ENCODE measurements around the gene SLC25A53. TPM values are rescaled to one million over a fixed set of nuclear protein-coding genes. Genes with fewer than 3 reads are reported as not detected.

The SLC25A53 gene
- total RNA-seq, 1 experiment from 2014 or later = 9.8 TPM

DNA sequence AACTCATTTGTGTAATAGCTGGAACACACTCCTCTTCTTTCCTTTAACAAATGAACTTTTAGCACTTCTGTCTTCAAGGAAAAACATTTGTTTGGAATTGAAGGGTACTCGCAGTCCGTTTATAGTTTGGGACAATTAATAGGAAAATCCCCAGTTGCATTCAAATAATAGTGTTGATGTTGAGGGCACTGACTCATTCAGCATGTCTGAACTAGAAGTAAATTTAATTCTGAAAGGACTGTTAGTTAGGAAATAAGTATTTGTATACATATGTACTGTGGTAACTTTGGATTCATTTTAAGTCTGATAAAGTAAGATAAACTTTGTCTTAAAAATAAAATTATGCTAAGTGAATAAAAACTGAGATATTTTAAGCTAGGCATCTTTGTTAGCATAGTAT lies 36.7 kb upstream of the SLC25A53 start:
- no TSS peak for BruUV-seq (replicated peaks)
- Histone ChIP-seq H3K36me3 (ENCODE audit: control insufficient read depth, insufficient read depth, low read length) (peaks cover 41% of the 10 kb centered on the region), H3K9me3 (ENCODE audit: control insufficient read depth, insufficient read depth, low read depth, low read length) (no peaks in the 10 kb centered on the region), H3K27ac (ENCODE audit: low read length) (no peak overlapping the region), H3K27me3 (ENCODE audit: control insufficient read depth, insufficient read depth, low read length) (no peaks in the 10 kb centered on the region), H3K4me3 (ENCODE audit: low read depth in 2 of 2, low read length in 2 of 2) (no peak overlapping the region), H3K4me1 (ENCODE audit: control insufficient read depth, insufficient read depth, low read length) (no peaks in the 10 kb centered on the region)
- TF ChIP-seq, protein P1, sequence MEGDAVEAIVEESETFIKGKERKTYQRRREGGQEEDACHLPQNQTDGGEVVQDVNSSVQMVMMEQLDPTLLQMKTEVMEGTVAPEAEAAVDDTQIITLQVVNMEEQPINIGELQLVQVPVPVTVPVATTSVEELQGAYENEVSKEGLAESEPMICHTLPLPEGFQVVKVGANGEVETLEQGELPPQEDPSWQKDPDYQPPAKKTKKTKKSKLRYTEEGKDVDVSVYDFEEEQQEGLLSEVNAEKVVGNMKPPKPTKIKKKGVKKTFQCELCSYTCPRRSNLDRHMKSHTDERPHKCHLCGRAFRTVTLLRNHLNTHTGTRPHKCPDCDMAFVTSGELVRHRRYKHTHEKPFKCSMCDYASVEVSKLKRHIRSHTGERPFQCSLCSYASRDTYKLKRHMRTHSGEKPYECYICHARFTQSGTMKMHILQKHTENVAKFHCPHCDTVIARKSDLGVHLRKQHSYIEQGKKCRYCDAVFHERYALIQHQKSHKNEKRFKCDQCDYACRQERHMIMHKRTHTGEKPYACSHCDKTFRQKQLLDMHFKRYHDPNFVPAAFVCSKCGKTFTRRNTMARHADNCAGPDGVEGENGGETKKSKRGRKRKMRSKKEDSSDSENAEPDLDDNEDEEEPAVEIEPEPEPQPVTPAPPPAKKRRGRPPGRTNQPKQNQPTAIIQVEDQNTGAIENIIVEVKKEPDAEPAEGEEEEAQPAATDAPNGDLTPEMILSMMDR (IDR thresholded peaks at IDR 0.05) = no peak
- TF ChIP-seq, protein P2, sequence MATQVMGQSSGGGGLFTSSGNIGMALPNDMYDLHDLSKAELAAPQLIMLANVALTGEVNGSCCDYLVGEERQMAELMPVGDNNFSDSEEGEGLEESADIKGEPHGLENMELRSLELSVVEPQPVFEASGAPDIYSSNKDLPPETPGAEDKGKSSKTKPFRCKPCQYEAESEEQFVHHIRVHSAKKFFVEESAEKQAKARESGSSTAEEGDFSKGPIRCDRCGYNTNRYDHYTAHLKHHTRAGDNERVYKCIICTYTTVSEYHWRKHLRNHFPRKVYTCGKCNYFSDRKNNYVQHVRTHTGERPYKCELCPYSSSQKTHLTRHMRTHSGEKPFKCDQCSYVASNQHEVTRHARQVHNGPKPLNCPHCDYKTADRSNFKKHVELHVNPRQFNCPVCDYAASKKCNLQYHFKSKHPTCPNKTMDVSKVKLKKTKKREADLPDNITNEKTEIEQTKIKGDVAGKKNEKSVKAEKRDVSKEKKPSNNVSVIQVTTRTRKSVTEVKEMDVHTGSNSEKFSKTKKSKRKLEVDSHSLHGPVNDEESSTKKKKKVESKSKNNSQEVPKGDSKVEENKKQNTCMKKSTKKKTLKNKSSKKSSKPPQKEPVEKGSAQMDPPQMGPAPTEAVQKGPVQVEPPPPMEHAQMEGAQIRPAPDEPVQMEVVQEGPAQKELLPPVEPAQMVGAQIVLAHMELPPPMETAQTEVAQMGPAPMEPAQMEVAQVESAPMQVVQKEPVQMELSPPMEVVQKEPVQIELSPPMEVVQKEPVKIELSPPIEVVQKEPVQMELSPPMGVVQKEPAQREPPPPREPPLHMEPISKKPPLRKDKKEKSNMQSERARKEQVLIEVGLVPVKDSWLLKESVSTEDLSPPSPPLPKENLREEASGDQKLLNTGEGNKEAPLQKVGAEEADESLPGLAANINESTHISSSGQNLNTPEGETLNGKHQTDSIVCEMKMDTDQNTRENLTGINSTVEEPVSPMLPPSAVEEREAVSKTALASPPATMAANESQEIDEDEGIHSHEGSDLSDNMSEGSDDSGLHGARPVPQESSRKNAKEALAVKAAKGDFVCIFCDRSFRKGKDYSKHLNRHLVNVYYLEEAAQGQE (IDR thresholded peaks at IDR 0.05; ENCODE audit: insufficient read depth in 1 of 2, low read depth in 2 of 2, low read length in 1 of 2) = no peak
- TF ChIP-seq TCF7L2 (IDR thresholded peaks at IDR 0.05; ENCODE audit: low read depth, low read length) (no peak), POLR2AphosphoS5 (IDR thresholded peaks at IDR 0.05; ENCODE audit: low read depth, low read length) (no peak), SIN3A (IDR thresholded peaks at IDR 0.05; ENCODE audit: borderline replicate concordance, insufficient read depth, low read depth, low read length) (no peak)
- ATAC-seq = no peak
- intact Hi-C loops (cut with micrococcal nuclease; ENCODE audit: unreplicated experiment) = no loop called here
- no peak for DNase-seq (ENCODE audit: low read depth, low spot score)
- ChIA-PET CTCF (no interaction called here), POLR2A (no interaction called here)
- in situ Hi-C loops (cut with HindIII; ENCODE audit: low pct_unique_long_range_greater_than_20kb, low sequenced_read_pairs) = no loop called here

DNA sequence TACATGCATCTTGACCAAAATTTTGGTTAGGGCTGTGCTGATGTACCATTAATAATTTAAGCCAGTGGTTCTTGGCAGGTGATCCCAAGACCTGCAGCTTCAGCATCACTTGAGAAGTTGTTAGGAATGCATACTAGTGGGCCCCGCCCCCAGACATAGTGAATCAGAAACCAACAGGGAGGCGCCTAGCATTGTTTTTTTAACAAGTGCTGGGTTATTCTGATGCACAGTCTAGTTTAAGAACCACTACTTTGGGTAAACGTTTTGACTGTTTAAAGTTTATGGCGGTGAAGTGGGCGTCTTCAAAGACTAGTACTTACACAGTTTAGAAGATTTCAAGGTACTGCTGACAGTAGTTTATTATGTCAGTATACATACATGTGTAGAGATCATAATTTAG lies 33.0 kb upstream of the SLC25A53 start:
- ATAC-seq (no peak), DNase-seq (ENCODE audit: low read depth, low spot score) (no peak)
- Histone ChIP-seq H3K4me3 (ENCODE audit: low read depth in 2 of 2, low read length in 2 of 2) (no peak overlapping the region), H3K36me3 (ENCODE audit: control insufficient read depth, insufficient read depth, low read length) (peaks cover 58% of the 10 kb centered on the region), H3K4me1 (ENCODE audit: control insufficient read depth, insufficient read depth, low read length) (no peaks in the 10 kb centered on the region), H3K27ac (ENCODE audit: low read length) (no peak overlapping the region), H3K27me3 (ENCODE audit: control insufficient read depth, insufficient read depth, low read length) (no peaks in the 10 kb centered on the region), H3K9me3 (ENCODE audit: control insufficient read depth, insufficient read depth, low read depth, low read length) (no peaks in the 10 kb centered on the region)
- in situ Hi-C loops (cut with HindIII; ENCODE audit: low pct_unique_long_range_greater_than_20kb, low sequenced_read_pairs) (no loop called here), intact Hi-C loops (cut with micrococcal nuclease; ENCODE audit: unreplicated experiment) (no loop called here)
- TF ChIP-seq TCF7L2 (IDR thresholded peaks at IDR 0.05; ENCODE audit: low read depth, low read length) = no peak
- TF ChIP-seq POLR2AphosphoS5 (IDR thresholded peaks at IDR 0.05; ENCODE audit: low read depth, low read length) = no peak
- TF ChIP-seq, protein P1 (IDR thresholded peaks at IDR 0.05) = no peak
- TF ChIP-seq, protein P2 (IDR thresholded peaks at IDR 0.05; ENCODE audit: insufficient read depth in 1 of 2, low read depth in 2 of 2, low read length in 1 of 2) = no peak
- TF ChIP-seq SIN3A (IDR thresholded peaks at IDR 0.05; ENCODE audit: borderline replicate concordance, insufficient read depth, low read depth, low read length) = no peak
- TSS peak; percentile 36 for BruUV-seq (replicated peaks)
- ChIA-PET POLR2A (no interaction called here), CTCF (no interaction called here)

All from Panc1 (cell line).